HEK293 (cell line): ENCODE results near the gene TMEM238.

ENCODE experiments used
- CTCF ChIP-seq: fragments of 450-650 bp; formaldehyde crosslinking; IDR thresholded peaks from 2 replicates; pipeline ENCODE4 v1.5.1; 2016; ENCODE audit warnings: missing biosample characterization, missing genetic modification characterization
- YY1 ChIP-seq: fragments of 450-650 bp; formaldehyde crosslinking; IDR thresholded peaks from 2 replicates; pipeline ENCODE4 v1.5.1; 2018; ENCODE audit warnings: missing biosample characterization, missing genetic modification characterization
- ZNF2 ChIP-seq: fragments of 450-650 bp; formaldehyde crosslinking; IDR thresholded peaks from 2 replicates; pipeline ENCODE4 v1.5.1; 2016; ENCODE audit warnings: missing biosample characterization, missing genetic modification characterization
- ZNF621 ChIP-seq: fragments of 450-650 bp; formaldehyde crosslinking; IDR thresholded peaks from 2 replicates; pipeline ENCODE4 v1.5.1; 2017; ENCODE audit warnings: missing biosample characterization, missing genetic modification characterization
- ZNF76 ChIP-seq: fragments of 450-650 bp; formaldehyde crosslinking; IDR thresholded peaks from 2 replicates; pipeline ENCODE4; 2016; ENCODE audit warnings: low read depth, missing biosample characterization, missing genetic modification characterization, borderline replicate concordance

GRCh38 chr19:55358493-55358892, 25.6 kb downstream of the TMEM238 start:
- TF ChIP-seq CTCF (tag by site-specific recombination) (no peak), ZNF621 (no peak), ZNF2 (tag by site-specific recombination) (no peak), YY1 (tag by site-specific recombination) (no peak), ZNF76 (no peak)
